Activated CD4-positive, alpha-beta T cell treated with anti-CD3 and anti-CD28 coated beads, Interleukin-2, Interleukin-6, amounts not matched to agents 100 ng/mL and 50 ng/mL, durations not matched to agents 16 hours and 8 hours (primary cell): Measurements from ENCODE around the gene MSN.
A peak's percentile ranks its signal among the peaks of the same experiment; 100 is the strongest.

Experiments
- DNase-seq: peaks from one replicate; pipeline ENCODE4 v3.0.0-alpha.2; 2020

MSN gene

DNA sequence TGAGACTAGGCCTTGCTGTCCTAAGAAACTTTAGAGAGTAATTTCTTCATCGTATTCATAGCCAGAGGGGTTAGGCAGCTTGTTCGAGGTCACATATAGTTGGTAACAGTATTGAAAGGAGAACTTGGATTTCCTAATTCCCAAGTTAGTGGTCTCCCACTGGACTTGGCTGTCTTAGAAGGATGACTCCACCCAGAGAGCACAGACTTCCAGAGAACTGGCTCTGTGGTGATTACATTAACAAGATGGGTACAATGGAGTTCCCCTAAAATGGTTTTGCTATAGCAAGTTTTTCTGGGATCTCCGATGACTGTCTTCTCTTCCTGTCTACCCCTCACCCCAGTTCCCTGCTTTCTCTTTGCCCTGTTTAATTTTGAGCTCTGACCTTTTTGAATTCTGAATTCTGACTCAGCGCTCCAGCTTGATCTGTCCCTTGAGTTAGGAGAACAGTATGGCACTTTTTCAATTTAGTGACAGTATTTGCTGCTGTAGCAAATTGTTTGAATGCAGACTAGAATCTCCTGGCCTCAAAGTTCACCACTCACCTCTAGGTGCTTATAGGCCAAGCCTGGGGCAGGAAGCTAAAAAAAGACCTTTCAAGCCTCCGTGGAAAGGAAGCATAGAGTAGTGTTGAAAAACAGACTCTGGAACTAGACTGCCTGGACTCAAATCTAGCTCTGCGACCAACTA, 6.9 kb downstream of the MSN start:
- DNase-seq, result peak; percentile 38

DNA sequence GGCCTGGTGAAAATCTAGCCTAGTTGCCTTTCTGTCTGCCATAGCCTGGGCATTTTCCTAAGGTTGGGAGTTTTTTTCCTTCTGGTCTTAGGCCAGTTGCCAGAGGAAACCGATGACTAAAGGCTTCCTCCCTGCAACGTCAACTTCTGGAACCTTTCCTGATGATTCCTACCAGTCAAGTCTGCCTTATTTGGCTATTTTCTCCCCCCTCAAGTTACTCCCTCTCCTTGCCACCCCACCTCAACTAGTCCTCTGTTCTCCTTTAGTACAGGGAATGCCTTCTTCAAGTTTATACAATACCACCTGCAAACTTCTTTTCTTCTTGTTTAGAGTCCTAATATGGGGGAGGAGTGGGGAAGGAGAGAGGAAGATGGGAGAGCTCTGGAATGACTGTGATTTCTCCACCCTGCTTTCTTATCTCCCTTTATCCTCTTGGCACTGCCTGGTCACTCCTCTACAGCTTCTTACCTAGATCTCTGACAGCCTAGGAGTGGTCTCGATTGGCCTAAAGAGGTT, 10.6 kb downstream of the MSN start:
- DNase-seq, result no peak

DNA sequence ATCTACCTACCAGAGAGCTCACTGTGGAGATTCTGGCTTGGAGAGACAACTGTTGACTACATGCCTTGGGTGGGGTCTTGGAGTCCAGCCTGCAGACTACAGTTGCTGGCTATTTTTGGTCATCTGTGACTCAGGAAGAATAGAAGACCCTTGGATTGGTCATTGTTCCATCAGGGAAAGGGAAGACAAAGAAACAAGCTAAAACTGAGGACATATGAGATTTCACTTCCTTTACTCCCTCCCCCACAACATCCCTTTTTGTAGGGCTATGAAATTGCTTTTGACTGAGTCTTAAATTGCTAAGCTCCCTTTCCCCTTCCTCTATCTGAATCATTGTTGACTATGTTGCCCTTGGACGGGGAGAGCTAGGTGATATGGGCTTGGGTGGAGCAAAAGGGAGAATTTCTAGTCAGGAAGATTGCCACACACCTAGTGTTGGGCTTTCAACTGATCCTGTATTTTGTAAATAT, 11.7 kb downstream of the MSN start:
- DNase-seq, result no peak

DNA sequence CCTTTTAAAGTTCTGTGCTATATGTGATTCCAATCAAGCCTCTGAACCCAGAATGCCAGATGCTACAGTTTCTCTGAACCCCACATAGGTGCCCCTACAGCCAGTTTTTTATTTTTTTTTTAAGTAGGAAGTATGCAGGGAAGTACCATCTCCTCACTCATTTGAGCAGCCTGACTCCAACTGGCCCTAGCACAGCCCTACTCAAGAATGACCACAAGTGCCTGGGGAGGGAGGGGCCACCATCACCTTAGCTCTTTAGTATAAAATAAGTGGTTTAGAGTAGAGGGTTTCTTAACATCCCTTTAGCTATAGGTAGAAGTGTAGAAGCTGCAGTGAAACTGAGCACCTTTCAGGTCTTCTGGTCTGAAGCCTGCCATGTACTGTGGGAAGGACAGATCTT, 14.4 kb downstream of the MSN start:
- DNase-seq, result no peak

DNA sequence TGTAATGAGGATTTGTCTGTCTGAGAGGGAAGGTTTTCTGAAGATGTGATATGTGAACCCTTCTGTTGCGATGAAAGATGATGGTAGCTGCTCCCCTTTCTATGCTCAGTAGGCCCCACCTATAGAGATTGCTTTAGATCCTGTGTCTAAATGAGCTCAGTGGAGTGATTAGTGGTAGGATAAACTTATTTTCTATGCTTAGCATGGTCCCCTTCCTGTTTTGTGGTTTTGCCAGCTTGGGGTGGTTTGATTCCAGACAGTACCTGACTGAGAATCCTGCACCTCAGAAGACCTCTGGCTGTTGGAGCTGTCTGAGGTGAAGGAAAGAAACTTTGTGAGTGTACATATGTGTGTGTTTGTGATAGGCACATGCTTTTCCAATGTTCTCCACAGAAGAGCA, 17.7 kb downstream of the MSN start:
- no peak for DNase-seq

DNA sequence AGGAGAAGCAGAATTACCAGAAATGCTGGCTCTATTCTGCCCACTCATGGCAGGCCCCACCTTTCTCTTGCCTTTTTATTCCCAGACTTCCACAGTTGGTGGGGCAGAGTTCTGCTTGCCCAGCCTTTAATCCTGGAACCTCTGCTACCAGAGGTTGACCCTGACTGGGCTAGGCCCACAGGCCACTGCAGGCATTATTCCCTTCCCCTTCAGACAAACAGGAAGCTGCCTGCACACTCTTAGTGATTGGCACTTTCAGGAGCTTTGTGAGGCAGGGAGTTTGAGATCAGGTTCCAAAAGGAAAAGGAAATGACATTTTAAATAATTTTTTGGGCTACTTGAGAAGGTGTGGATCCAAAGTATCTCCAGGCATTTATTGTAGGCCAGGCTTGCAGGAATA, 18.8 kb downstream of the MSN start:
- DNase-seq, result no peak

DNA sequence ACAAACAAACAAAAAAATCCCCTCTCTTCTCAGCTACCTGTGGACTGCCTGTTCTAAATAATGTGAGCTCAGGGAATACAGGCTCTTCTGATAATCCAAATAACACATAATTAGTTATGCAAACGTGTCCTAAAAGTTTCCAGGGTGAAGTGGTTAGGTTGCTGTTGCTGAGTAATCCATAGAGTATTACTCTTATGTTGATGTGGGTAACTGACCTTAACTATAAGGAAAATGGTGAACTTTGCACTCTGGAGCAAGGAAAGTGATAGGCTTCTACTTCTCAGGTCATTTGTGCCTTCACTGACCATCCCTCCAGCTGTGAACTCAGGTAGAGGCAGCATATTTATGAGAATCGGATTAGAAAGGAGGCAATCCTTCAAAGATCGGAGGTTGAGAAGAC, 19.9 kb downstream of the MSN start:
- no peak for DNase-seq

DNA sequence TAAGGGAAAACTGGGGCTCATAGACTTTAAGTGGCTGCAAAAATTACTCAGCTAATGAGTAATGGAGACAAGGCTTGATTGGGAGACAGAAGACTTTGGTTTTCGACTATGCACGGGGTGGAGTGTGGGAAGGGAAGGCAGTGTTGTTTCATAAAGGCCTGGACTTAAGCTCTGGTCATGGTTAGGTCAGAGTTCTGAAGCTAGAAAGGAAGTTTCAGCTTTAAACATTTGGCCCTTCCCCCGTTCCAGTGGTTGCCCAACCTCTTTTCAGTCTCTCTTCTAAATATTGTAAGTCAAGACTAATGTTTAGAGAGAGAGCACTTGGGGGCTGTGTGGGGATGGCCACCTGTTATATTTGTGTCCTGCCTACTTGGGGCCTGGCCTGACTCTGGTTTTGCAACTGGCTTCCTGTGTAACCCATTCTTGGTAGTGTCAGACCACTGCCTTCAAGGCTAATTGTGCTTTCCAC, 21.0 kb downstream of the MSN start:
- no peak for DNase-seq

DNA sequence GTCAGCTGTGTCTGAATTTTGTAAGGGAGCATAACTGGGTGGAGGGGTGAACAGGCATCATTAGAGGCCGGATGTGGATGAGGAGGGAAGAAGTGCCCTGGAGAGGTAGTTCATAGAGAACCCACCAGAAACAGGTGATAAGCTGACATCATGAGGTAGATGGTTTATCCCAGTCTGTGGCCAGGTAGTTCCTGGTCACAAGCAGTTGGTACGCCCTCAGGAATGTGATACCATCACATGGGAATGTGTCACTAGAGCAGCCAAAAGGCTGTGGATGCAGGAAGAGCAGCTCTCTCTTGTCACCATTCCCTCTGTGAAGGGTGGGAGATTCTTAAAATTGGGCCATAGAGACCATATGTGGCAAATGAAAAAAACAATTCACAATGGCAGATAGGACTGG, 21.9 kb downstream of the MSN start:
- DNase-seq, result no peak

DNA sequence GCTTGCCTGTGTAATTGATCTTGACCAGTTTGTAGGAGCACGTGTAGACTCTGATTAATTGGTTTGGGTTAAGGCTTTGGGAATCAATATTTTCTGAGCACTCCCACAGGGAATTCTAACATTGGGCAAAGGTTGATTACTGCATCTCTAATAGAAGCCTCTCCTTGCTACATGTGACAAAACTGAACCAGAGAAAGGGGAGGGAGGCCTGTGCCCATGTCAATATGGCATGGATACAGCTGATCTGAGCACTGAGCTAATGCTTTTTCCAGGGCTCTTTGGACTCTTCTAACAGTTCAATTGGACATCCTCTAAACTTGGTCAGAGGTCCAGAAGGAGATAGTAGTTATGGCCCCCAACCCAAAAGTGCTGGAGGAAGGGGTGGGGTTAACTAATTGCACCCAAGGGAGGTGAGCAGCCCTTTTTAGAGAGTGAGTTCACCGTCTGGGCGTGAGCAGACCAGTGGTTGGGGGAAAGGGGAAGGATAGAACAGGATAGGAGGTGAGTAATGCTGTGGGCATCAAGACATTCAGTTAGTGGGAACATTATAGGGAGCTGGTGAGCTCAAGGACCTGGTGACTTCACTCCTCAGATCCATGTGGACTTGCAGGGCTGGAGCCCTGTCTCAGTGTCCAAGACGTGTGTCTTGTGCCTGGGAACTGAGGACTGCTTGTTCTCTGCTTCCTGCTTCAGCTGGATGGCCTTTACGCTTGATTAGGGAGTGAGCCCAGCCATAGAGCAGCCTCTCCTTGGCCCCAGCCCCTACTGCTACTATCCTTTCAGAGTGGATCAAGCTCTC, 22.8 kb downstream of the MSN start:
- DNase-seq, result no peak

DNA sequence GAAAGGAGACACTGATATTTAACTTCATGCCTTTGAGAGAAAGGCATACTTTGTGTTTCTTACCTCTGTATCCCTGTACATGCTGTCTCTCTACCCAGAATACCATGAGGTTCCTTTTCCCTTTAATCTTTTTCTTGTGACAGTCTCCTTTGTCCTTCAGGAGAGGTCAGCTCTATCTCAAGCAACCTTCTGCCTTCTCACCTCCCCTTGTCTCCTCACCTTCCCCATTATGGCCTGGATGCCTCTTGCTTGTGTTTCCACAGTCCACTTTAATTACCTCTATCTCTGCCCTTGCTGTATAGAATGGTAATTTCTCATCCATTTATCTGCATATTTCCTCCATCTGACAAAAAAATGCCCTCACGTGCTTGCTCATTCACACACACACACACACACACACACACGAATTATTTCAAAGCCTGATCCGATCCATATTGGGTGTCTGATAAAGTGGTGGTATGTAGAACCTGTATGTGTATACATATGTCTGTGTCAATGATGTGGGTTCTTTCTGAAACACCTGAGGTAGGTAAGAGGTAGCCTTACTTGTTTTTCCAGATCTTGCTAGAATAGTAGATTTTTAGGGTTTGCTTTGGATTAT, 28.5 kb downstream of the MSN start:
- no peak for DNase-seq

DNA sequence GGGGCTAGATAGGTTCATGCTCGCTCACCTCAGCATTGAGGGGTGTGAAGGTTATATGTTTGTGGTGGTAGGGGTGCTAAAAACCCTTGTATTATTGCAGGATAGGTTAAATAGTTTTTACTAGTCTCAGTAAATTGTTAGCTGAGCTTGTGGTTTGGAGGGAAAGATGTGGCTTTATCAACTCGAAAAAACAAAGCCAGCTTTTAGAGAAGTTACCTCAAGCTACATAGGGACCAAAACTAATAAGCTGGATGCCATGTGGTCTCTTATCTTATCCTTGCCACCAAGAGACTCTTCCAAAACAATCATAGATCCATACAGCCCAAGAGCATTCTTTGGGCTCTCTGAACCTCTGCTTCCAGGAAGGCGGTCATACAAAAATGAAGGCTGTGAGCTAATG, 29.2 kb downstream of the MSN start:
- DNase-seq, result no peak

DNA sequence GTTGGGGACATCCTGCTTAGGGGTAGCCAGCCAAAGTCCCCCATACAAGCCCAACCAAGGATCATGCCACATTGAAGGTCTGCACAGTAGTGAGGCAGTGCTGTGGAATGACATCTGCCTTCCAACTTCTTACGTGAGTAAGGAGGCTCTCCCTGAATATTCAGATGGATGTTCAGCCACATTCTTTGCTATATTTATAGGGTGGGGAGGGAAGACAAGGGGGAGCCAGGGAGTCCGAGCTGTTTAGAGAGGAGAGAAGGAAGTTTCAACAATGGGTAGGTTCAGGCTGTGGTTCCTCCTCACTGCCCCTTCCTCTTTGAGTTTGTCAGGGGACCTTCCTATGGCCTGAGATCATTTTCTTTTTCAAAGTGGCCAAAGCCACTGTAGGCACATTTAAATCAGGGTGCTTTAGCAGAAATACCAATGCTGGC, 29.8 kb downstream of the MSN start:
- no peak for DNase-seq

DNA sequence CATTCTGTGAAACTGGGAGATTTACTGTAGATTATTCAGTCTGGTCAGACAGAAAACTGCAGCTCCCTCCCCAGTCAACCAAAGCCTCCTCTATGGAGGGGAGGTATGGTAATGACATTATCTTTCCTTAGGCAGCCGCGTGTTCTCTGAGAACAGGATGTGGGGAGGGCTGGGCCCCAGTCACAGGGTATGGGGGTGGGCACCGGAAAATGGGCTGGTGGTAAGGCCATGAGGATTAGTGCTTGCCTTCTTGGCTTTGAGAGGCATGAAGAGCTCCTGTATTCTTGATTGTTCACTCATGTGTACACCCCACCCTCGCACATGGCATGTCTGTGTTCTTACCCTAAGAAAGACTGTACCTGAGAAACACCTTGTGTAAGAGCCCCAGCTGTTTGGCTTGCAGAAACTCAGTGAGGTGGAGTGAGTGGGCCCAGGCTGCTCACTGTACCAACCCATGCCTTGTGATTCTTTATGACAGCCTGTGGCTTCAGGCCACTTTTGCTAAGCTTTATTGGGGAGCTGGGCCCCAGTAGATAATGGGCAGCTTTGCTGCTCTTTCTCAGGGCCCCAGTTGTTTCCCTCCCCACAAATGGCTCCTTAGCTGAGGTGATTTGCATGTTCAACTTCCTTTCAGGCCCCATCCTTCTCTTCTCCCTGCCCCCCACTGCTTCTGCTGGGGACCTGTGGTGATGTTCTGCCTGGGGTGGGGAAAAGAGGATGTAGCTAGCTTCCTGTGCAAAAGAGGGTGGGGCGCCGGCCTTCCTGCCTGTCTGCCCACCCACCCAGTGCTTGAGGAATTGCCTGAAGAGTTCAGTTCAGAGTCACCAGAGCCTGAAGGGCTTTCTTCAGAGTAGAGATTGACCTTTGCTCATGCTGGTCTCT, 30.7 kb downstream of the MSN start:
- peak; percentile 88 for DNase-seq

DNA sequence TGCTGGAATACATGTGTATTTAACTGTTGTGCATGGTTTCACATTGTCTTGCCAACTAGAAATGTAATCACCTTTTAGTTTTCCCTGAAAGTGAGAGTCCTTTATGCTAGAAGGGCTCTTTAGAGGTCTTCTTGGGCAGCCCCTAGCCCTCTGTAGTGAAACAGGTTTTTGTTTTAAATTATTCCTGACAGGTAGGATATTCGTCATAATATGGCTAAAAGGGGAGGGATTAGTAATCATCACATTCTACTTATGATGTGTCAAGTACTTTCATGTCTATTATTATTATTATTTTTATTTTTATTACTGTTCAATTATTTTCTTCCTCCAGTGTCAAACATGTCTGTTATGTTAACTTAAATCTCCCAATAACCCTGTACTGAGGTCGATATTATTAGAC, 35.5 kb downstream of the MSN start:
- DNase-seq, result no peak

DNA sequence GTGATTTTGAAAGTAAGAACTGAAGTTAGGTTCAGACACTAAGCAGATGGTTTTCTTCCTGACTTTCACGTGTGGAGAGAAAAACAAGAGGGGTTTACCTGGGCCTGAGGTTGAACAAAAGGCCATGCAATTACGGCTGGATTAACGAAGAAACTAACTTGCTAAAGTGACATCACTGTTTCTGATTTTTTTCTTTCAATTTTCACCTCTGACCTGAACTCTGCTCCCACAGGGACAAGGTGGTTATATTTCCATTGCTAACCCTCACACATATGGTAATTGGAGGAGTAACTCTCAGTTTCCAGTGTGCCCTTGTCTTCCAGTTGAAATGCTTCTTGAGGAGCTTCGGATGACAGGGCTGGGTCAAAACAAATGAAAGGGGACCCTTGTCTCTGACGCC, 38.0 kb downstream of the MSN start:
- DNase-seq, result no peak

DNA sequence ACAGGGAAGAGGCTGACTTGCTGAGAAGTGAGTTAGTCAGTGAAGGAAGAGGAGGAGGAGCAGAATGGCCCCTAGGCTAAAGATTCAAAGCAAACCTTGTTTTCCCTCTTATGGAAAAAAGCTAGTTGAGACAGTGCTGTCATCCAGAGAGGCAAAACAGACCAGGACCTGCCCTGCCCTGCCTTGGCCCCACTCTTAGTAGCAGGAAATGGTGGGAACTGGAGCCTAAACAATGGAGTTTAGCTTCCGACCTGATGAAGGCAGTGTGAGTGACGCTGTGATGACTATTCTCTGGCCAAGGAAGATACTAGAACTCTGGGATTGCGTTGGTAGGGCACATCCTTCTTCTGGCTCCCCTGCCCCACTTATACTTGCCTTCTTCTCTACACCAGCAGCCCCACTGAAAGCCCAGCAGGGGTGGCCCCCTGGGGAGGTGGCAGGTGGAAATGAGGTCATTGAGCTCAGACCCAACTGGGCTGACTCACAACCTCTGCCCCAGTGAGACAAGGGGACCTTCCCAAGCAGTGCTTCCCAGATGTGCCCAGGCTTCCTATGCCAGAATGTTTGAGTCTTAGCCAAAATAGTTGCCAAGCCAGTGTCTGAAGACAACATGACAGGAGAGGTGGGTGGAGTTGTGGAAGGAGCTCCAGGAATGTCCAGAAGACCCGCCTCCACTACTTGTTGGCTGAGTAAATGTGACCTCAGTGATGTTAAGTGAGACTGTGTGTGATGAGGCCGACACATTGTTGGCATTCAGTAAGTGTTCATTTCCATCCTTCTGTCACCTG, 38.8 kb downstream of the MSN start:
- peak; percentile 53 for DNase-seq

DNA sequence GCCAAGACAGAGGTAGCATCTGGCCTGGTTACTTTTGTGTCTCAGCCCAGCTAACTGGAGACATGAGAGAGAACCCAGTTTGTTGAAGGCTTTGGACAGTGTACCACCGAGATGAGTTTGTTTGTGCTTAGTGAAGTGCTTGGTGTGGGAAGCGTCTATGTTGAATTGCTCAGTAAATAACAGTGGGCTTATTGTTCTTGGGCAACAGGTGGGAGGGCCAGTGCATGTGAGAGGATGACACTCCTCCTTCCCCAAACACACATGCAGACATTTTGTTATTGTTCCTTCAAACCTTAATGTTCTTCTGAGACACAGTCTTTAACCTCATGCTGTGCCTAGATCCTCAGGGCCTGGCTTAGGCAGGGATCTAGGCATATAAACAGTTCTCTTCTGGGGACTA, 39.7 kb downstream of the MSN start:
- no peak for DNase-seq

DNA sequence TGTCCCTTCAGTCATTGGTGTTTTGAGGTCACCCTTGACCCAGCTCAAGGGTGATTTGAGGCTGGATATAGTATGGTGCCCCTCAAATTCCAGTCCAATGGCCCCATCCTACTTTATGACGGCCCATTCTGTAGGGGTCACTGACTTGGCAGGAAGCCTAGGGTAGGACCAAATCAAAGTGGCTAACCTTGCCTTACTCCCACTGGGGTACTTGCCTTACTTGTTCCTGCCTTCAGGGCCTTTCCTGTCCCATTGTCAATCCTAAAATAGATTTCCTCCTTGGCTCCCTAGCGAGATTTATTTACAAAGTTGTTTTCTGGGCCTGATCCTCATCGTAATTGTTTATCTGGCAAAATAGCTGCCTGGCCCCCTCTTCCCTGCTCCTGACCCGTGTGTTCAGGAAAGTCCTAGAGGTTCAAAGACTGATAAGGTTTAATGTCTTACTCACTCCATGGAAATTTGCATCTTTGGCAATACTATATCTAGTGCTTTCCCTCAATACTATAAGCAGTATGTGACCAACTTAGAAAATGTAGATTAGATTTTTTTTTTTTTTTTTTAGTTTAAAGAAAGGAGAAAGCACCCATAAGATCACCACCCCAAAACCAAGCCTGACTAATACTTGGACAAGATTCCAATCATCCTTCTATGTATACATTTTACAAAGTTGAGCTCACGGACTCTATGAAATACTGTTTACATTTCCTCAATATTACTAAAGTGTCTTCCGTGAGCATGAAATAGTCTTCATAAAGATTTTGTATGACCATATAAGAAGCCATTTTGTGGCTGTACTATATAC, 44.8 kb downstream of the MSN start:
- DNase-seq, result no peak

DNA sequence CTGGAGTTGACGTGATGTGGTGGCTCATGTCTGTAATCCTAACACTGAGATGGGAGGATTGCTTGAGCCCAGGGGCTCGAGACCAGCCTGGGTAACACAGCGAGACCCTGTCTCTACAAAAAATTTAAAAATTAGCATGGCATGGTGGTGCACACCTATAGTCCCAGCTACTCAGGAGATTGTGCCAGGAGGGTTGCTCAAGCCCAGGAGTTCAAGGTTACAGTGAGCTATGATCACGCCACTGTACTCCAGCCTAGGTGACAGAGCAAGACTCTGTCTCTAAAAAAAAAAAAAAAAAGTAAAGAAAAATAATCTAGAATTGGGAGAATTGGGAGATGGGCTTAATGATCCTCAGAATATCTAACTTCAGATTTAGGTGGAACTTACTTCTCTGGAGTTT, 51.1 kb downstream of the MSN start:
- no peak for DNase-seq

DNA sequence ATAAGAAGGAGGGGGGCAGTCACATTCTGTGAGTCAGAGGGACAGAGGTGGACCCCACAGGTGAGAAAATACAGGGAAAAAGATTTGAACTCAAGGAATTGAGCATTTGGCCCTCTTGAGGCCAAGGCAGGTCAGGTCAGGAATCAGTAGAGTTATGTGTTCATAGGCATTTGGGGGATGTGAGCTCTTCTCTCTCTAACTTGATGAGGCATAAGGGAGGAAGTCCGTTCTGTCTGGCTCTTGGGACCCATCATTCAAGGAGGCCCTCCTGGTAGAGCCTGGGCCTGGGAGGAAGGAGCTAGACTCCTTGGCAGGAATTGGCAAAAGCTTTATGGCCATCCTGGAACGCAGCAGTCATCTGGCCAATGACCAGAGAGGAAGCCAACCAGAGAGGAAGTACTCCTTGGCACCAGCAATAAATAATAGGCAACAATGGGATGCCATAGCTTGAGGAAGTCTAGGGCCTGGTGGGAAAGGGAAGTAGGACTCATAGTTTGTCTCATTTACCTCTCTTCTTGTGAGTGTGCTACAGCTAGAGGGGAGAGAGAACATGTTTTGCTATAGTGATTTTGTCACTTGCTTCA, 53.0 kb downstream of the MSN start:
- no peak for DNase-seq
